NCI-H1436 treated with DMSO at 0.1 percent for 48 hours (cell line): ENCODE measurements around the gene FCHSD1.

Experiments
- DNase-seq: peaks from one replicate; lab custom pipeline; 2025; lab: John Stamatoyannopoulos, UW

FCHSD1 gene

DNA sequence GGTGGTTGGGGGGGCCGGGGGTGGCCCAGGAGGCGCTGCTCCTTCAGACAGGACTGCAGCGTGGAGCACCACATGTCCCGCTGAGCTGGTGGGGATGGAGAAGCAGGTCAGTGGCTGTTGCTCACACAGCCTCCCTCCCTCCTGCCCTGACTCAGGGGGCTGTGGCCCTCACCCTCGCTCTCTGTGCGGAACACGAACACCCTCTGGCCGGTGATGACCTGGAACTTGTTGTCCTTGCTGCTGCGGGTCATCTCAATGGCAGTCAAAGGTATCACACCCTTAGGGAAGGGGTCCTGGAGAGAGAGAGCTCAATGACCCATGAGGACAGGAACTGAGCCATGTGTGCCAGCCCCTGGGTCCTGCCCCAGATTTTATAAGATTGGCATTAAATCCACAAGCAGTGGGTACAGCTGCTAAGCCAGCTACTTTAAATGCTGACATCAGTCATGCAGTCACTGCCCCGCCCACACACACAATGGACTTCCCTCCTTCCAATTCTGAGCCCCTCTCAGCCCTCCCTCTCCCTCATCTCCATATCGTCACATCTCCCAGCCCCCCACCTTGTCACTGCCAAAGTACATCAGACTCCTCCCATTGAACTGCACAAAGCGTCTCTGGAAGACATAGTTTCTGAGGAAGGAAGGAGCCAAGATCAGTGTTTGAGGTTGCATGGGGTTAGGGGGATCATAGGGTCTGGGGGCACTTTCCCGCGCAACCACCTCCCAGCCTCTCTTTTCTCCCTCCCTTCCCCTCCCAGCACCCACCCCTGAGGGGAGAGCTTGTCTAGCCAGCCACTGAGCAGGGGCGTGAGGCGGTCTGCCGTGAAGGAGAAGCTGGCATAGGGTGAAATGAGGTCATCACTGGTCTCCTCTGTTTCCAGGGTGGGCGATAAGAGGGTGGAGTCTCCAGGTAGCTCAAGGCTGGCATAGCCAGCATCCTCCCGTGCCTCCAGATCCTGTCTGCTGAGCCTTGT is 21.9 kb upstream of the FCHSD1 start:
- no peak for DNase-seq

DNA sequence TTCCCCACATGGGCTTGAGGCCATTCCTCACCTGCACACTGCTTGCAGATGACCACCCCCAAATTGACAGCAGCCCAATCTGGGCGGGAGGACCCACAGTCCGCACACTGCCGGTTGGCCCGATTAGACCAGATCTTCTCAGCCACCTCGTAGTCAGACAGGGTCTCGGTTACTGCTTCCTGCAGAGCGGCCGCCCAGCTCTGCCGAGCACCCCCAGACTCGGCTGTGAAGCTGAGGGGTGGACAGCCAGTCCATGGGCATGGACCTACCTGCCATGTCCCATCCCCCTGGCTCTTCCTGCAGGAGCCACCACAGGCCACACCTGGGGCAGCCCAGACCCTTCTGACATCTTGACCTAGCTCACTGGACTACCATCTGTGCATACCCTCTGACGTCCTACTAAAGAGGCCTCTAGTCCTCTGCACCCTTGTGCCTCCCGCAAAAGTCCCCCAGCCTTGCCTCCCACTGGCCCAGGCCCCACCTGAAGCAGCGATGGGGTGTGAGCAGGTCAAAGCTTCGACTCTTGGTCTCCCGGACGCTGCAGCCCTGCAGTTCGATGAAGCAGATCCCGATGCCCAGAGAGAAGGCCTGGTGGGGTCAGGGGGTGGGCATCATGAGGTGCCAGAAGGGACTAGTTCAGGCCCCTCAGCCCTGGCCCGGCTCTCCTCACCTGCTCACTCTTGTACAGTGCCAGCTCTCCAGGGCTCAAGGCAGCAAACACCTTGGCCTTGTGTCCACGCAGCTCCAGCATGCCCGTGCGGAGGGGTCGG is 21.0 kb upstream of the FCHSD1 start:
- no peak for DNase-seq

- no peak for DNase-seq
These were observed 18.3 kb upstream of the FCHSD1 start for GRCh38 chr5:141669520-141669919.

DNA sequence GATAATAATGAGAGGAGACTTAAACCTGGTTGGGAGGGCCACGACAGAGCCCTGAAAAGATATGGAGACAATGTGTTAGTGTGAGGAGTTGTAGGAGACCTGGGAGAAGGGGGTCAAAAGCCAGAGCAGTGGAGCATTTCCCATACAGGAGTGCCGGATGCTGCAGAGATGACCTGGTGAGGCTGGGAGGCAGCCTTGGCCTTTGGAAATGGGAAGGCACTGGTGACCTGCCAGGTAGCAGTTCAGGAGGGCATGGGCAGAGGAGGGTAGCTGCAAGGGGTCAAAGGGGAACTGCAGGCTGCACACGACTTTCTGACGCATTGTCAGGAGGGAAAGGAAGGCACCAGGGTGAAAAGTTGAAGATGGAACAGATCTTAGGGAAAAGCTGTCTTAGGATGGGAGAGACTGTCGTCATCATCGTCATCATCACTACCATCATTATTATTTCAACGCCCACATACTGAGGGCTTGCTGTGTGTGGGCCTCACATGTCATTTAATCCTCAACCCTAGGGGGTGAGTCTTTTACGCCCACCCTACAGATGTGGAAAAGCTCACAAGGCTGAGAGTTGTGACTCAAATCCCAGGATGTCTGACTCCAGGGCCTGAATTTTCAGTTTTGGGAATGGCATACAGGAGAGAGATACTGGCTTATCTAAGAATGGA is 17.5 kb upstream of the FCHSD1 start:
- no peak for DNase-seq

DNA sequence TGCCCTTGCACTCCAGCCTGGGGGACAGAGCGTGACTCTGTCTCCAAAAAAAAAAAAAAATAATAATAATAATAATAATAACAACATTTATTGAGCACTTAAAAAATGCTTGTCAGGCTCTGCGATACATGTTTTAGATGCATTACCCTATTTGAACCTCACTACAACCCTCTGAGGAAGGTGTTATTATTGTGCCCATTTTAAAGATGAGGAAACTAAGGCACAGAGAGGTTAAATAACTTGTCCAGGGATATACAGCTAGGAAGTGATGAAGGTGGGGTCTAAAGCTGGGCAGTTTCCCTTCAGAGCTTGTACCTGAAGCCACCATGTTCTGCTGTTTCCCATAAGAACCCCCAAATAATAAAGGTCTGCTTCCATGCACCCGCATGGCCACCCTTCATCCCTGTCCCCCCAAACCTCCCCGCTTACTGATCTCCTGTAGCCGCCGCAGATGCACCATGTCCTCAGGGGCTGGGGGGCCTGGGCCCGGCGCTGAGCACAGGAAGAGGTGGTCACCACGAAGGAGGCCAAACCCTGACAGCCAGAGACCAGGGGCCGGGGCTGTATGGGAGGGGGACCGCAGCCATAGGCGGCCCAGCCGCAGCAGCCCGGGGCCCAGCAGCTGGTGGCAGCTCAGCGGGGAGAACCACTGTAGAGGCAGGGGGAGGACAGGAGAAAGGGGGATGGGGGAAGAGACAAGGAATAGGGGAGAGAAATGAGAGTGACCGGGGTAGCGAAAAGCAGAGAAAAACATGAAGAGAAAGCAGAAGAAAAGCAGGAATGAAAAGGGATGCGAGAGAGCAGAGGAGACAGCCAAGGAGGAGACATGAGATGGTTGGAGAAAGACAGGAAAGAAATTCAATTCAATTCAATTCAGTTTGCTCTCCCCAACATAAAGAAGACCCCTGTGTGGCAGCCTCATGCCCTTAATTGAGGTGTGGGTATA is 15.1 kb upstream of the FCHSD1 start:
- no peak for DNase-seq

- DNase-seq, result no peak
These were observed 13.7 kb upstream of the FCHSD1 start for GRCh38 chr5:141664733-141665461.

- no peak for DNase-seq
These were observed 12.3 kb upstream of the FCHSD1 start for GRCh38 chr5:141663506-141663905.

- no peak for DNase-seq
These were observed 10.8 kb upstream of the FCHSD1 start for GRCh38 chr5:141662028-141662427.

DNA sequence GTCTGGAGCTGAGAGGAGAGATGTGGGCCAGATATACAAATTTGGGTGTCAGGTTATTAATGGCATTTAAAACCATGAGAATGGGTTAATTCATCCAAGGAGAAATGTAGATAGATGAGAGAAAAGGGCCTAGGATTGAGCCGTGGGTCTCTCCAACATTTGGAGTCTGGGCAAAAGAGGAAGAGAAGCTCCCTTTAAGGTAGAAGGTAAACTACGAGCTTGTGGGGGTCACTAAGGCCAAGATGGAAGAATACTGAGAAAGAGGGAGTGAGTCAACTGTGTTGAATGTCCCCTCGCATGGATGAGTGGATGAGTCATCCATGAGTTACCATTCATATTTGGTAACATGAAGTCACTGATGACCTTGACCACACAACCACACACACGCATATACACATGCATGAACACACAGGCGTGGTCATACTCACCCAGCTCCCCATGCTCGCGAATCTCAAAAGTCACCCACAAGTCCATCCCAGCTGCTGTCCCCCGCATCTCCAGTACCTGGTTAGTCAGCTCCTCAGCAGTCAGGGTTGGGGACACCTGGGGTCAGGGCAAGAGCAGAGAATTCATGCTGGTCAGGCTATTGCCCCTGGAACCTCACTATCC is 6.8 kb upstream of the FCHSD1 start:
- no peak for DNase-seq

- no peak for DNase-seq
These were observed 6.2 kb upstream of the FCHSD1 start for GRCh38 chr5:141657404-141657803.

GRCh38 chr5:141656396-141656795 is 5.2 kb upstream of the FCHSD1 start:
- DNase-seq, result no peak

- DNase-seq, result no peak
These were observed 3.8 kb upstream of the FCHSD1 start for GRCh38 chr5:141655020-141655419.

GRCh38 chr5:141654298-141654697 is 3.1 kb upstream of the FCHSD1 start:
- DNase-seq, result no peak

GRCh38 chr5:141651728-141652105 is 499 bp upstream of the FCHSD1 start:
- DNase-seq, result no peak

DNA sequence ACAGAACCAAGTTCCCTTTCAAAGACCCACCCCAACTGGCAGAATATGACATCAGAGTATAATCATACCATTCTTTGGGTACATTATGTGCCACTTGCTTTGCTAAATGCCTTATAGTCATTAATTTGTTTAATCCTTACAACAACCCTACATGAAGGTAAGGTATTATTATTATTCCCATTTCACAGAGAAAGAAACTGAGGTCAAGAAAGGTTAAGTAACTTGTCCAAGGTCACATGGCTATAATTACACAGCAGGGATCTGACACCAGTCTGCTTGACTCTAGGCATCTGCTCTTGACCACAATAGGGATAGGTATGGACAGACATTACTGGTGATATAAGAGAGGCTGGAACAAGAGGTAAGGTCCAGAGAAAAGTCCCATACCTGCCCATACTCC is 1.2 kb downstream of the FCHSD1 start:
- no peak for DNase-seq

- DNase-seq, result no peak
These were observed 2.0 kb downstream of the FCHSD1 start for GRCh38 chr5:141649056-141649688.

DNA sequence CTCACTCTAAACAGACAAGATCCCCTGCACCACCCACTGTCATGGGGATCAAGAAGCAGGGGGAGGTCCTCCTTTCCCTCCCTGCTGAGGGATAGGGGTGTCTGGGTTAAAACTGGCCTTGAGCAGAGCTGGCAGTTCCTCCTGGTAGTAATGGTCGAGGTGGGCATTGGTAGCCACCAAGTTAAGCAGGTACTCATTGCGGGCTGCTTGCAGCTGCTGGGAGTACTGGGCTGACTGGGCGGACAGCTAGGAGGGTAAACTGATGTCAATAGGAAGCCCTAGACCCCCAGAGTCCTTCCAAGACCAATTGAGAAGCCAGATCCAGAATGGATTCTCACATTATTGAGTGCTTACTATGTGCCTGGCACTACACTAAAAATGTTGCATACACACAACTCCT is 3.4 kb downstream of the FCHSD1 start:
- no peak for DNase-seq

DNA sequence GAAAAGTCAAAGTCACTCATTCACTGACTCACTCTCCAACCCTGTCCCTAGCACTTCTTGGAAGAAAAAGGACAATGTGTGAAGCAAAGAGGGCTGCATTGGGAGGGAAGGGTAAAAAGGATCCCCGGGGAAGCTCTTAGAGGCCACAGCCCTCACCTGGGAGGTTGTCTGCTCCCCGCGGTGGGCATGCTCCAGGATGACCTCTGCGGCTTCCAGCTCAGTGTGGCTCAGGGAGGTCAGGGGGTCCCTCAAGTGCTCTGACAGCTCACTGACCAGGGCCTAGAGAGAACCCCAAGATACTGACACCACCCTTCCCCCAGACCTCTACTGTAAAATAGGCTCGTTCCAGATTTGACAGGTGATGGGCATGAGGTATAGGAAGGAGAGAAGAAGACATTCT is 4.0 kb downstream of the FCHSD1 start:
- DNase-seq, result no peak

DNA sequence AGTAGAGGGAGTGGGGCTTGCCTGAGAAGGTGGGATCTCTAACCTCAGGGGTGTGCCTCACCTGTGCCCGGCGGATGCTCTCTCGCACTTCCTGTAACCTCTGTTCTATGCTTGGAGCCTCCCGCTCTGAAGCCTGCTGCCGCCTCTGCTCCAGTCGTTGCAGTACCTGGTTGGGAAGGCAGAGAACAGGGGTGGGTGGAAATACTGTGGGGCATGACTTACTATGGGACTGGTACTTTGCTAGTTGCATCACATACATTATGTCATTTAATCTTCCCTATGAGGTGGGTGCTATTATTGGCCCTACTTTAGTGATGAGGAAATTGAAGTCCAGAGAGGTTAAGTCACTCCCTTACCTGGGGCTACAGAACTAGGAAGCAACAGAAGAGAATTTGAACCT is 5.2 kb downstream of the FCHSD1 start:
- DNase-seq, result no peak
